NCI-H1417 treated with DMSO at 0.1 percent for 48 hours (cell line): Measurements from ENCODE around the gene CKS2.
A peak's percentile ranks its signal among the peaks of the same experiment; 100 is the strongest.
"Not testable (repeated sequence)": the region's sequence is repeated elsewhere in the genome, so short reads cannot be mapped to it uniquely, and the experiment has no call there.

ENCODE experiments used
- DNase-seq: peaks from one replicate; lab custom pipeline; 2025; lab: John Stamatoyannopoulos, UW

CKS2 gene

DNA sequence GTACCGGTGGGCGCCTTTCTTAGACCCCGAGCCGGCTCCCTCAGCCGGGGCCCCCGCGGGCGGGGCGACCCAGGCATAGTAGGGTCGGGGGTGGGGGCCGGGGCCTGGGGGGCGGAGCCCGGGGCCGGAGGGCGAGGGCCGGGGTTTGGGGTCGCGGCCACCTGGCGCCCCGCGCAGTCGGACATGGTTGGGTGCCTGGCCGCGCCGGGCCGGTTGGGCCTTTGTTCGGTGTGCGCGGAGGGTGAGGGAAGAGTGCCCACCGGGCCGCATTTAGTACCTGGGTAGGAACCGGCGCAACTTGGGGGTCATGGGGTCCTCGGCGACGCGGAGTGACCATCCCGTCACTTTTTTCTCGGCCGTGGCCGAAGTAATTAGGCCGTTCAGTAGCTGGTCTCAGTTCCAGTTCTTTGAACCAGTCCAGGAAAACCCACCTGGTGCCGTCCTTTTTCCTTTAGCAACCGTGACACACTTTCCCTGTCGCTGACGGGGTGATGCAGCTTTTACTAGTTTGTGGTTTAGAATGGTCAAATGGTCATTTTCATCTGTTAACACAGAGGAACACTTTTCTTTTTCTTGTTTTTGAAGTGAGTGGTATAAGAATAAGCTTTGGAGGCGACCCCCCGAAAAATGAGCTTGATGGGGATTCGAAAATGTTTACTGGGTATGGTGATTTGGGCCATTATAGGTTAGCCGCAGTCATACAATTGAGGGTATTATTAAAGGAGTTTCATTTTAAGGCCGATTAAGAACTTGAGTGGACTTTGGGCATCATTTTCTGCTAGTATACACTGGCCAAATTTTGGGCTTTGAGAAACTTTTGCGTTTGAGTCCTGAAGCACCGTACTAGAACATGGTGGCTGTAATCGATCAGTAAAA is 589 bp downstream of the CKS2 start:
- DNase-seq, result no peak

- no peak for DNase-seq
These were observed 1.2 kb downstream of the CKS2 start for GRCh38 chr9:89312222-89312571.

DNA sequence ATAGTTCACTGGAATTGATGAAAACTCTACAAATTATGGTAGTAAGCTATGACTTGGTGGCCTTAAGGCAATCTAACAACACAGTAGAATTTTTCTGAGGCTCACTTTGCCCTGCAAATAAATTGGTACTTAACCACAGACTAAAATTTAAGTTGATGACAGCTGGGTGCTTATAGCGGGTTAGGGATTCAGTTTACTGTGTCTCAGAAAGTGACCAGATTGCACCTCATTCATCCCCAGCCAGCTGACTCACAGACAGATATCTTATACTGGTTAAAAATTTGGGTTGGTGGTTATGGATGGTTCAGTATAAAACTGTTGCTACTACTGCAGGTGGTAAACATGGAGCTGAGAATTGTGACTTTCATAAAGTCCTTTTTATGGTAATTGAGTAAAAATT is 2.8 kb downstream of the CKS2 start:
- no peak for DNase-seq

DNA sequence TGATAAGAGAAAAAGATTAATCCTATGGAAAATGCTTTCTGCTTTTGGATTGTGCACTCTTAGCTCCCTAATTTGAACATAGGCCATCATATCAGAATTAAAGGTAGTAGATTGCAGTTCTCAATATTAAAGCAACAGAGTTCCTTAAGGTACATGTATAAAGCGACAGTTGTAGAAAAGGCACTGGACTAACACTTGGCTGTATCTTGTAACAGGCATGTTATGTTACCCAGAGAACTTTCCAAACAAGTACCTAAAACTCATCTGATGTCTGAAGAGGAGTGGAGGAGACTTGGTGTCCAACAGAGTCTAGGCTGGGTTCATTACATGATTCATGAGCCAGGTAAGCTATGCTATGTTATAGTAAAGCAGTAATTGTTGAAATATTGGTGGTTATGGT is 4.0 kb downstream of the CKS2 start:
- DNase-seq, result no peak

- no peak for DNase-seq
These were observed 4.5 kb downstream of the CKS2 start for GRCh38 chr9:89315482-89315881.

- DNase-seq, result no peak
These were observed 6.3 kb downstream of the CKS2 start for GRCh38 chr9:89317282-89317681.

- DNase-seq, result peak; percentile 90
These were observed 7.4 kb downstream of the CKS2 start, which contains the start of gene SECISBP2 for GRCh38 chr9:89318123-89319014. Gene SECISBP2, plus strand, starts transcription at chr9:89318500. Its CDS starts 77 bp downstream, at chr9:89318577.

DNA sequence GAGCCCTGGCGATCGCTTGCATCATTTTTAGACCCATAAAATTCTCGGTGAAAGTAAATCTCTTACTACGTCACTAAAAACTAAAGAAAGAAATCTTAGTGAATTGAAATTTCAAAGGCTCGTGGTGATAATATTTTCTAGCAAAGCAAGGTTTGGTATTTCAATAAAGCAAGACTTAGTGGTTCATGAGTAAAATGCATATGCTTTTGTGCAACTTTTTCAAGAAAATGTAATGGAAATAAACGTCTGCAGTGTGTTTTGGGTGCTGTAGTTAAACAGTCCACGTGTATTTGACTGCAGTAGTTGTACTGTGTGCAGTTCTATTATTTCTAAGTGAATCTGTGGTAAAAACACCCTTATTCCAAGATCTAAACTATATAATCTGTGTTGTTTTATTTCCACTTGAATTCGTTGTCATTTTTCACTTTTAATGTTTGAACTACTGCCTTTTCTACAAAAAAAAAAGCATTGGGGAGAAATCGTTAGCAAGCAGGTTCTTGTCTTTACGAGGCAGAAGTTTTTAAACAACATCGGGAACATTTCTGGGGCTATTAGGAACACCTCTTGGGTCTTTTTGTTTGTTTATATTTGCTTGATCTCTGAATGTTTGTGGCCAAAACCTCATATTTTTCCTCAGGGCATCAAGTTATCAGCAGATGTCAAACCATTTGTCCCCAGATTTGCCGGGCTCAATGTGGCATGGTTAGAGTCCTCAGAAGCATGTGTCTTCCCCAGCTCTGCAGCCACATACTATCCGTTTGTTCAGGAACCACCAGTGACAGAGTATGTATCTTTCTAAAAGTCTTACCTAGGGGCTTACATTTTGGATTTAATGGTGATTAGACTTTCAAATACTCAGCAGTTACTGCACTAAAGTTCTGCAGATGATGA is 8.3 kb downstream of the CKS2 start:
- no peak for DNase-seq

GRCh38 chr9:89323390-89323789 is 12.4 kb downstream of the CKS2 start:
- DNase-seq, result no peak

- DNase-seq, result no peak
These were observed 14.7 kb downstream of the CKS2 start for GRCh38 chr9:89325733-89326132.

- no peak for DNase-seq
These were observed 17.1 kb downstream of the CKS2 start for GRCh38 chr9:89328064-89328463.

DNA sequence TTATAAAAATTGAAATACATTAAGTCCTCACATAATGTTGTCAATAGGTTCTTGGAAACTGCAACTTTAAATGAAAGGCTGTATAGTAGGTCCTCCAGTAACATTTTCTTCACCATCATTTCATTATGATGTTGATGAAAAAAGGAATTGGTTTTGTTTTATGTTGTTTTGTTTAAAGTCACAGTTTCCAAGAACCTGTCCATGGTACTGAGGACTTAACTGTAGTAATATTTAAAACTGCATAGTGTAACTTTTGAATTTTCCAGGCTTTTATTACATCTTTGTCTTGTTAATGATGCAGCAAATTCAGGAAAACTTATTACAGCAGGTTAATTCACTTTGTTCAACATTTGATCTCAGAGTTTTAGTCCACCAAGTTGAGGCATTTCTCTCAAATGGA is 18.9 kb downstream of the CKS2 start:
- no peak for DNase-seq

- no peak for DNase-seq
These were observed 19.5 kb downstream of the CKS2 start for GRCh38 chr9:89330513-89330912.

GRCh38 chr9:89339807-89340206 is 28.8 kb downstream of the CKS2 start:
- no peak for DNase-seq

- no peak for DNase-seq
These were observed 29.3 kb downstream of the CKS2 start for GRCh38 chr9:89340332-89340731.

DNA sequence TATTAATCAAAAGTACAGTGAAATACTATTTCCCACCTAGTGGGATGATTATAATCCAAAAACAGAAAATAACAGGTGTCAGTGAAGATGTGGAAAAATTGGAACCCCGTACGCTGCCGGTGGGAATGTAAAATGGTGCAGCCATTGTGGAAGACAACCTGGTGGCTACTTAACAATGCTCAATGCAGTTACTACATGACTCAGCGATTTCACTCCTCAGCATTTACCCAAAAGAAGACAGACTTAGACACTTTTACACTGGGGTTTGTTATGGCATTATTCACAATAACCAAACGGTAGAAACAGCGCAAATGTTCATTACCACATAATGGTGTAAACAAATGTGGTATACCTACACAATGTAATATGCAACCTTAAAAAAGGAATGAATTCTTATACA is 31.2 kb downstream of the CKS2 start:
- no peak for DNase-seq

DNA sequence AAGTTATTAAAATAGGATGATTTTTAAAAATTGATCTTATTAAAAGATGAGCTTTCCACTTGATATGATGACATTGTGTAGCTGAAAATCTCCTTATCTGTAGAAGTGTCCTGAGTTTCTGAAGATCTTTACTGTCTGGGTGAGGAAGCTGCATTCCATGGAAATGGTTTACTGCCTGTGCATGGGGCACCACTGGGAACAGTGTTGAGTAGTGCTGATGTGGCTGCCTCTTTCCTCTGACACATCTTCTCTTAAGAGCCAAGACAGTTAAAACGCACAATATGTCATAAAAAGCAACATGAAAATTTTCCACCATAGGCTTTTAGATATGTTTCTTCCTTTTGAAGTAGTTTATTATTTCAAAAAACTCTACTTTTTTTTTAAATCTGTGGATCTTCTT is 32.0 kb downstream of the CKS2 start:
- DNase-seq, result no peak

GRCh38 chr9:89343812-89344211 is 32.8 kb downstream of the CKS2 start:
- not testable (repeated sequence) for DNase-seq

DNA sequence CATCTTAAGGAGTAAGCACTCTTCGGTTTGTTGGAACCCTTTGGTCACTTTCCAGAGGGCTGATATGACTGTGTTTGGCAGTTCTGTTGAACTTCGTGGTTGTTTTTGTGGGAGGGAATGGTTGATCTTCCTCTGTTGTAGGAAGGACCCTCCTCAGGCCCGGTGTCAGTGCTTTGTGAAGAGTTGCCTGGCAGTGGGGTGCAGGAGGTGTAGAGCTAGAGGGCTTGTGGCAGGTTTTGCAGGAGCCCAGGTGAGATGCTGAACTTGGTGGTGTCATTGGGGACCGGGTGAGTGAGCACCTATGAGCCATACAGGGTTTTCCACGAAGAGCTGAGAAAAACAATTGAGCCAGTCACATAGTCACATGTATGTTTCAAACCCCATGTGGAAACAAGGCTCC is 34.5 kb downstream of the CKS2 start:
- DNase-seq, result no peak

- no peak for DNase-seq
These were observed 35.7 kb downstream of the CKS2 start for GRCh38 chr9:89346696-89347095.

GRCh38 chr9:89347651-89348050 is 36.7 kb downstream of the CKS2 start:
- no peak for DNase-seq

DNA sequence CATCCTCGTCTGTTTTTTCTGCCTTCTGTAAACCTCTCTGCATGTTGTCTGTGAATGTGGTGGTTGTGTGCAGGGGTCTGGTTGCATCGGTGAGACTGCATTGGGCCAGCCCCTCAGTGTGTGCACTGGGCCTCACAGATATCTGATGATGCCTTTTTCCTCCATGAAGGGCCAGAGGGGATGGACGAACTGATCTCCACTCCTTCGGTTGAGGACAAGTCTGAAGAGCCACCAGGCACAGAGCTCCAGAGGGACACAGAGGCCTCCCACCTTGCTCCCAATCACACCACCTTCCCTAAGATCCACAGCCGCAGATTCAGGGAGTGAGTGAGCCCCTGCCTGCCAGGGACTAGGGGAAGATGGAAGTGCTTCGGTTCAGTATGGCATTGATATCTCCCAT is 38.6 kb downstream of the CKS2 start:
- no peak for DNase-seq
